Mammary epithelial cell (primary cell): ENCODE measurements around the gene HYAL3.

Experiments
- EZH2 ChIP-seq: IDR thresholded peaks from 2 replicates; pipeline ENCODE4 v1.6.1; 2012; ENCODE audit warnings: low read length, inconsistent platforms, borderline replicate concordance
- TF ChIP-seq, protein P1 (sequence below), 2 donors: IDR thresholded peaks in 1 of 2; conservative IDR thresholded peaks in 1 of 2; 2 replicates each; pipeline ENCODE4 v1.5.1; 2011 to 2012; ENCODE audit warnings: inconsistent platforms in 2 of 2, low read length in 2 of 2, mild to moderate bottlenecking in 2 of 2, control low read depth in 1 of 2, low read depth in 1 of 2; ENCODE audit not compliant: insufficient read depth in 1 of 2; ENCODE audit errors: extremely low read depth in 1 of 2

DNA sequence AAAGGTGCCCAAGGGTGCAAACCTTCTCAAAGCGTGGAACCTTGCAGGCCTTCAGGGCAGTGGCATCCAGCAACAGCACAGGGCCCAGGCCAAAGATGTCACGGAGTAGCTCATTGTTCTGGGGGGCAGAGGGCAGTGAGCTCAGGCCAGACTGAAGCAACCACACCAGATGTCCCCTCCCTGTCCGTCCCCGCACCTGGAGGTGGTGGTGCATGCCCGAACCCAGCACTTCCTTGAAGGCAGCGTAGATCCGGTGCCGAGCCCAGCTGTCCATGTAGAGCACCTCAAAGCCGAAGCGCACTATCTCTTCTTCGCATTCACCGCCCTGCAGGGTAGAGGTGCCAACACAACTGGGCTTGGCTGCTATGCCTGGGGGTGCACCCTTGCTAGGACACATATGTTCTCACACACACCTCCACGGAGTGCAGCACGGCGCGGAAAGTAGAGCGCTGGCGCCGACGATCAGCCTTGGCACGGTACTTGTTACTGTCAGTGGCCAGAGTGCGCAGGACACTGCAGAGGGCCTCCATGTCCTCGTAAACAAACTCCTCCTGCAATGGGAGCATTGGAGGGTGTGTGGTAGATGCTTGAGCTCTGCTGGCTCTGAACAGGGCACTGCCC is 10.7 kb downstream of the HYAL3 start:
- TF ChIP-seq, protein P1, sequence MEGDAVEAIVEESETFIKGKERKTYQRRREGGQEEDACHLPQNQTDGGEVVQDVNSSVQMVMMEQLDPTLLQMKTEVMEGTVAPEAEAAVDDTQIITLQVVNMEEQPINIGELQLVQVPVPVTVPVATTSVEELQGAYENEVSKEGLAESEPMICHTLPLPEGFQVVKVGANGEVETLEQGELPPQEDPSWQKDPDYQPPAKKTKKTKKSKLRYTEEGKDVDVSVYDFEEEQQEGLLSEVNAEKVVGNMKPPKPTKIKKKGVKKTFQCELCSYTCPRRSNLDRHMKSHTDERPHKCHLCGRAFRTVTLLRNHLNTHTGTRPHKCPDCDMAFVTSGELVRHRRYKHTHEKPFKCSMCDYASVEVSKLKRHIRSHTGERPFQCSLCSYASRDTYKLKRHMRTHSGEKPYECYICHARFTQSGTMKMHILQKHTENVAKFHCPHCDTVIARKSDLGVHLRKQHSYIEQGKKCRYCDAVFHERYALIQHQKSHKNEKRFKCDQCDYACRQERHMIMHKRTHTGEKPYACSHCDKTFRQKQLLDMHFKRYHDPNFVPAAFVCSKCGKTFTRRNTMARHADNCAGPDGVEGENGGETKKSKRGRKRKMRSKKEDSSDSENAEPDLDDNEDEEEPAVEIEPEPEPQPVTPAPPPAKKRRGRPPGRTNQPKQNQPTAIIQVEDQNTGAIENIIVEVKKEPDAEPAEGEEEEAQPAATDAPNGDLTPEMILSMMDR (conservative IDR thresholded peaks at IDR 0.05 in 1 of 2, IDR thresholded peaks at IDR 0.05 in 1 of 2; ENCODE audit: extremely low read depth in 1 of 2, insufficient read depth in 1 of 2, low read depth in 1 of 2, low read length in 2 of 2), result no peak
- no peak for TF ChIP-seq EZH2
